GM18873 (cell line): ENCODE results near the gene RPS21.

Source experiments
- ATAC-seq: cut with Tn5 transposase; IDR thresholded peaks from one replicate; pipeline ENCODE4 v1.9.1; 2021; ENCODE audit warnings: mild to moderate bottlenecking, moderate library complexity, moderate number of reproducible peaks; ENCODE audit not compliant: unreplicated experiment, low FRiP score

The RPS21 gene

DNA sequence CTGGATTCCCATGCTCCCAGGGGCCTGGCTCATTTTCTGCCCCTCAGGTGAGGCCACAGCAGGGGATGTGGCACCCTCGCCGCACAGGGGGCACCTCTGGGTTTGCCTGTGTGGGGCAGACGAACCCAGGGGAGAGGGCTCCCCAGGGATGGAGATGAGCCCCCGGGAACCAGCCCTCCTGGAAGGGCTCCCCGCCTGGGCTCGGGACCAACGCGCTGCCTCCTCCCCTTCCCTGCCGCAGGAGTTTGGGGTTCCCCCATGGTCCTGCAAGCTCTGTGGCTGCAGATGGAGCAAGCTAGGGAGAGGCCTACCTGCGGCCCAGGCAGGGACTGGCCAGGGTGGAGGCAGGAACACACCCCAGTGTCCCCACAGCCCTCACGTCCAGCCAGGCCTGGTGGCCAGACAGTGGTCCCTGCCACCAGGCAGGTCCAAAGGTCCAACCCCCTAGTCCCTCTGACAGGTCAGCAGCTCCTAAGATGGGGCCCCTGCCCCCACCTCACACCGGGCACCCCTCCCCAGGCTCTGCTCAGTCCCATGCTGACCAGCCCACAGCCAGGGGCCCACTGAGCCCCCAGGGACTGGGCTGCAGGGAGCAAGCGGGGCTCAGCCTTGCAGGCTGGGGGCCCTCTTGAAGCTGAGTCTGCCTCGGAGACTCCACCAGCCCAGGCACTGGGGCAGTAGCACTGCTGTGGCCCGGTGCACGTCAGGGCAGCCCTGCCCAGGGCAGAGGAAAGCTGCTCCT, 33.4 kb upstream of the RPS21 start:
- no peak for ATAC-seq

DNA sequence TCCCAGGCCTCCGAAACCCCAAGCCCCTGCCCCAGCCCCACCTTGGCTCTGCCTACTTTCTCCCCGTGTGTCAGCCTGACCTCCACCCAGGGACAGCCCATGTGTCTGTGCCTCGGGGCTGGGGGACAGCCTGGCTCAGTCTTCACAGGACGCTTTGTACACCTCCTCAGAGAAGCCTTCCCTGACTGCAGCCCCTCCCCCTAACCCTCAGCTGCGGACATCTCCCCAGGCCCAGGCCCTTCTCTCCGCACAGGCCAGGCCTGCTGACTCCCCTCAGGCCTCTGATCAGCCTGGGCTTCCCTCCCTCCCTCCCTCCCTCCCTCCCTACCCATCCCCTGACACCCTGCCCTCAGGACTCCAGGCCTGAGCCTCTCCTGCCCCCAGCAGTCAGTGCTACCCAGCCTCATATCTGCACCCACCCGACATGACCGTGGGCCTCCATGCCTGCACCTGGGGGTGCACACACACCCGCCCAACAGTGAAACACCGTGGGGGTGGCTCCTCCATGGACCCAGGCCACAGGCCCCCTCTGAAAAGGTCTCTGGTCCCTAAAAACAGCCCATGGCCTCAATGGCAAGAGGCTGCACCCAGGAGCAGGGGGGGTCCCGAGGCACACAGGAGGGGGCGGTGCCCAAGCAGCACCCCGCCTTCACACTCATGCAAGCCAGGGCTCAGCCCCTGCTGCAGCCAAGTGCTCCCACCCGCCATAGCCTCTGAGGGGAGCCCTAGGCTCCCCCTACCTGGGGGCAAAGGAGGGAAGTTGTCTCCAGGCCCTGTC, 32.7 kb upstream of the RPS21 start:
- ATAC-seq, result no peak

DNA sequence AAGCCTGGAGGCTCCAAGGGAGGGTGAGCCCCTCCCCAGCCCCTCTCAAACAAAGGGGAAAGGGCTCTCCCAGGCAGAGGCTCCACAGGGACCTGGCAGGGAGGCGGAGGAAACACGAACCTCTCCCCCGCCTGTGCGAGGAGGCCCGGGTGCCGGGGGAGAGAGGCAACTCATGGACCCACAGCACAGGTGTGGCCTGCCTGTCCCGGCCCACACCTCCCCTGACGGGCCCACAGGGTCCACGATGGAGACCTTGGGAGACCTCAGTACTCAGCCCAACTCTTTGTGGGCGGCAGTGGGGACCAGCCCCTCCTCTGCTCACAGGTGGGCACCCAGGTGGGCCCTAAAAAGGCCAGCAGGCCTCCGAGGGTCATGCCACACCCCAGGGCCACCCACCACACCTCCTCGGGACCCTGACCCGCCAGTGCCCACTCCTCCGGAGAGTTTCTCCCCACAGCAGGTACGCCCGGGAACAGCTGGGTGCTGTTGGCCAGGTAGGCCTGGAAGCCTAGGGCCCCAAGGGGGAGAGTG, 32.0 kb upstream of the RPS21 start:
- no peak for ATAC-seq

DNA sequence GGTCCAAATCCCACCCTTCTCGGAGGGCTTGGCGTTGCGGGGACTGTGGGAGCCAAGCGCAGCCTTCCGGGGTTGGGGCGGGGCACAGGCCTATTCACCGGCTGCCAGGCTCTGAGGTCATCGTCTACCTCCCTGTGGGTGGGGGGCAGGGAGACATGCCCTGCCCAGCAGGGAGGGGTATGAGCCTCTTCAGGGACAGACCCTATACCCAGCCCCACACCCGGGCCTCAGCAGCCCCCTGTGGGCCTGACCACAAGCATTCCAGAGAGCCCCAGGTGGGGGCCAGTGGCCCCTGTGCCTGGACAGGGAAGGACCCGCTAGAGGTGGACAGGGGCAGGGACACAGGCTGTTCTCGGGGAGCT, 31.4 kb upstream of the RPS21 start:
- ATAC-seq, result no peak

DNA sequence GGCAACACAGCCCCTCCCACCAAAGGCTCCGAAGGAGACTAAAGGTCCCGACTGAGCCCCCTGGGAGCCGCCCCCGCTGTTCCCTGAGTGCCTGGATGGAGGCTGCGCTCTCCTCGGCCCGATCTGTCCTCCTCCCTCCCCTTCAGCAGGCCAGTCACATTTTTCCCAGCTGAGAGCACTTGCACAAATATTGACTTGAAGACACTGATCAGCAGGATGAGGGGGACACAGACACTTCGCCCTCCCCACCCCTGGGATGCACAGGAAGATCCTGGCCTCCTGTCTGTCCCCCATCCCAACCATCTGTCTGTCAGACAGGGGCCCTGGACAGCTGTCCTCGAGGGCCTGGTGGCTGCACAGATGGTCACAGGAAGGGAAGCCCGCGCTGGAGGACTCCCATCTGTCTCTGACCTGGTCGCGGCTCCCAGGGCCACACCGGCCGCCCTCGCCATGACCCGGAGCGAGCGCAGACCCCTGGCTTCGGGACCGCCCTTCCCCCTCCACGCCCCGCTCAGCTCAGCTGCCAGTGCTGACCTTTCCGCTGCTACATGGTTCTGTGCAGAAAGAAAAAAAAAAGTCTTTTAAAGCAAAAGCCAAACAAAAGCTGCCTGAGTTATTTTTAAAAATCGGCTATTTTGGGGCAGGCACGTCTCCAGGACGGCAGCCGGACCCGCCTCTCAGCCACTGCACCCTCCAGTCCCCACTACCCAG, 30.9 kb upstream of the RPS21 start:
- ATAC-seq, result no peak

DNA sequence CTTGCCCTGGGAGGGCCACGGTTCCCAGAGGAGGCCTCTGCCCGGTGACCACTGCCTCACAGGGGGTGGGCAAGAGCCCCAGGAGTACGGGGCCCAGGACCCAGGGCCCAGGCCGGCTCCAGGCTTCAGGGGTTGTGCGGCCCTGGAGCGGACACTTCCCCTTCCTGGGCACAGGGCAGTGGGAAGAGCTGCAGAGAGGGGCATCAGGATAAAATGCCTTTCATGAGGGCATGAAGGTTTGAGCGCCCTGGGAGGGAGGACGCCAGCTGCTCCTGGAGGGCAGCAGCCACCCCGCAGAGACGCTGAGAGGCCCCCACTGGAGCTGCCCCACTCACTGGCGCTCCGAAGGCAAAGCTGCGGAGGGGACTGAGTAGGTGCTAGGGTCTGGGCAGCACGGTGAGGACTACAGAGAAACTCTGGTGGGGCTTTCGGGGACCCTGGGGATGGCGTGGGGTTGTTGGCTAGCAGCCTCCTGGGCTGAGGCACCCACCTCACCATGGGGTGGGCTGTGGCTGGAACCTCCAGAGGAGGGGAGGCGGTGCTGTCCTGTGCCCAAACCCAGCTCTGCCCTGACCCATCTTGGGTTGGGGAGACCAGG, 30.2 kb upstream of the RPS21 start:
- ATAC-seq, result no peak

DNA sequence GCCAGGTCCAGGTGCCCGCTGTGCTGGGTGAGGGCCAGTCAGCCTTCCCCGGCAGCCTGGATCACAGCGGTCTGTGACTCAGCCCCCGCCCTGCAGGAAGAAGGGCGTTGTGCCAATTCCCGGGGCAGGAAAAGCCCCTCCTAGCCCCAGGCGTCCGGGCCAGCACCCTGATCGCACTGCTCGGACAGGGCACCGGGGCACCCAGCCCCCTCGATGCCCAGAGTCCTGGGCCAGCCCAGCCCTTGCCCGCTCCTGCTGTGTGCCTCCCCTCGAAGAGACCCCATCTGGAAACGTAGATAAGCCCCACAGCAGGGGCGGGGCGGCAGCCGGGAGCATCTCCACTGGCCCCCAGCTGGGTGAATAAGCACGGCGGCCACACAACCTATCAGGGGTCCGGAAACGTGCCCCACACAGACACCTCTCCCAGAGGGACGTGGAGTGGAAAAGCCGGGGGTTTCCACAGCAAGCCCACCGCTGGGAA, 29.7 kb upstream of the RPS21 start:
- no peak for ATAC-seq

DNA sequence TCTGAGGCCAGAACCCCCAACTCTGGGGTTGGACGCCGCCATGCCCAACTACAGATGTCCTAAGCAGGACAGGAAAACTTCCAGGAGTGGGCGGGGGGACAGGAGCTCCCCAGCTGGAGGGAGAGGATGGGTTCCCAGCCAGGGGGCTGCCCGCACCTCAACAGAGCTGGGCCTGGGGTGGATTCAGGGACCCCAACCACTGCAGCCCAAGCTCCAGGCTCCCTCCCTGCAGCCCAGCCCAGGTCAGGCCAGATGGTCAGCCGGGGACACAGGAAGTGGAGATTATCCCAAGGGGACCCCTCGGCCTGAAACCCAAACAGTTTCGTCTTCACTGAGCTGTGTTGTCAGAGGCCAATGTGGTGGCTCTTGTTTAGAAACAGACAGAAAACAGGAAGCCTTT, 29.2 kb upstream of the RPS21 start:
- no peak for ATAC-seq

DNA sequence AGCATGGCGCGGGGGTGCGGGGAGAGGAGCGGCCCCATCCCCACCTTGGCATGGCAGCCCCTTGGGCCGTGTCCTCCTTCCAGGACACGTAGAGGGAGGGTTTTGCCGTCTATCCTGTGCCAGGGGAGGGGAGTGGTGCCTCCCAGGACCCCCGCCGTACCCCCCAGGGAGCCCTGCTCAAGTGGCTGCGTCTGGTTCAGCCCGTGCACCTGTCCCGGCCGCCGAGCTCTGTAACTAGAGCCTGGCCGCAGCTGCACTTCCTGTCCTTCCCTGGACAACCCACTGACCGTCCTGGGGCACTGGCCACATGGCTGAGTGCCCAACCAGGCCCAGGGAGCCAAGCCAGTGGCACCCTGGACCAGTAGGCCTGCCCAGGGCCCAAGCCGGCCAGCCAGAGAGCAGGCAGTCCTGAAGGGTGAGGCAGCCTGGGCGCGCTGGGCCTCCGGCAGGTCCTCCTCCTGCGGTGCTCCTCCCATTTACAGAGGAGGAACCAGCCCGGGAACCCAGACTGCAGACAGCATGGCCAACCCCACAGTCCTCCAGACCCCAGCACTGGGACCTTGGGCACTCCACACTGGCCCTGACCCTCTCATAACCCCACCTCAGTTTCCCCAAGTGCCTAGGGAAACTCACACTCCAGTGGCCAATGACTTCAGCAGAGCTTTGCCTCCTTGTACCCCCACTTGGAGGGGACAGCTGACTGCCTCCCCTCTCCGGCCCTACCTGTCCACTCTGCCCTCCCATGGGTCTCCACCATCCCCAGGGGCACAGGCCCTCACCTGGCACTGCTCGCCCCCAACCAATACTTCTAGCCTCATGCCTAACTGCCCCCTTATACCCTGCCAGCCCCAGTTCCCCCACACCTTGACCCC, 28.5 kb upstream of the RPS21 start:
- ATAC-seq, result no peak

DNA sequence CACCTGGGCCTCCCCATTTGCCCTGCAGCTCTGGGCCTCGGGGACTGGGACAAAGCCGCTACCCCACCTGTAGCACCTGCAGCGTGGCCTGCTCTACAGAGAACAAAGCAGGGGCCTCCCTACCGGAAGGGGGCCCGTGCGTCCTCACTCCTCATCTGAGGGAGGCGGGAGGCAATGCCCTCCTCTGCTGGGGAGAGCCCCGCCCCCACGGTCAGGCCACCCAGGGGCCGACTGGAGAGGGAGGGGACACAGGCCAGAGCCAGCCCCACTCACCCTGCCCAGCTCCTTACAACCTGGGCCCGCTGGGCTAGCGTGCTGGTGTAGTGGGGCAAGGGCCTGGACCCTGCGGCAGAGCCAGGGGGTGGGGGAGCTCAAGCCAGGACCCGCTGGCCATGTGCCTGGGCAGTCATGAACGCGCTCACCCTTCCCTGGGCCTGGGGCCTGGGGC, 27.8 kb upstream of the RPS21 start:
- ATAC-seq, result no peak

DNA sequence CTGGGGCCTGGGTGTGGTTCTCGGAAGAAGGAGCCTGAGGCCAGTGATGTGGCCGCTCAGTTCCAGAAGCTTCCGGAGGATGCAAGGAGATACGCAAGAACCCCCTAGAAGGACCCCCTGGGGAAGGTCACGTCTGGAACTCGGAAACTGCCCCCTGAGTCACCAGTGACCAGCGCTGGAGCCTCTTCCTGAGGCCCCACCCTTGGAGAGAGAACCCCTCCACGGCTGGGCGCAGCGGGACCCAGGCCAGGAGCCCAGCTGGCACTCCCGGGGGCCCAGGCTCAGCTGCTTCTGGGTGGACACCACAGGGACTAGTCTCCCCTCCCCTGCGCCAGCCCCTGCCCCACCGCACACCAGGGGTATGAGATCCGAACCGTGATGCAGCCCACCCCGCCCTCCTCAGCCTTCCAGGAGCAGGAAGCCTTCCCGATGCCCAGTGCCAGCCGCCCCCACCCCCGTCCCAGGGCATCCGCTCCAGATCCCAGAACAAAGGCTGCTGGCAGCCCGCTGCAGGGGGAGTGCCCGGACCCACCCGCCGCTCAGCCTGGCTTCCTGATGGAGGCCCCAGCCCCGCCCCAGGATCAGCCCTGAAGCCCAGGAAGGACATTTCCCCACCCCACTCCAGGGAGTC, 27.3 kb upstream of the RPS21 start:
- ATAC-seq, result no peak

DNA sequence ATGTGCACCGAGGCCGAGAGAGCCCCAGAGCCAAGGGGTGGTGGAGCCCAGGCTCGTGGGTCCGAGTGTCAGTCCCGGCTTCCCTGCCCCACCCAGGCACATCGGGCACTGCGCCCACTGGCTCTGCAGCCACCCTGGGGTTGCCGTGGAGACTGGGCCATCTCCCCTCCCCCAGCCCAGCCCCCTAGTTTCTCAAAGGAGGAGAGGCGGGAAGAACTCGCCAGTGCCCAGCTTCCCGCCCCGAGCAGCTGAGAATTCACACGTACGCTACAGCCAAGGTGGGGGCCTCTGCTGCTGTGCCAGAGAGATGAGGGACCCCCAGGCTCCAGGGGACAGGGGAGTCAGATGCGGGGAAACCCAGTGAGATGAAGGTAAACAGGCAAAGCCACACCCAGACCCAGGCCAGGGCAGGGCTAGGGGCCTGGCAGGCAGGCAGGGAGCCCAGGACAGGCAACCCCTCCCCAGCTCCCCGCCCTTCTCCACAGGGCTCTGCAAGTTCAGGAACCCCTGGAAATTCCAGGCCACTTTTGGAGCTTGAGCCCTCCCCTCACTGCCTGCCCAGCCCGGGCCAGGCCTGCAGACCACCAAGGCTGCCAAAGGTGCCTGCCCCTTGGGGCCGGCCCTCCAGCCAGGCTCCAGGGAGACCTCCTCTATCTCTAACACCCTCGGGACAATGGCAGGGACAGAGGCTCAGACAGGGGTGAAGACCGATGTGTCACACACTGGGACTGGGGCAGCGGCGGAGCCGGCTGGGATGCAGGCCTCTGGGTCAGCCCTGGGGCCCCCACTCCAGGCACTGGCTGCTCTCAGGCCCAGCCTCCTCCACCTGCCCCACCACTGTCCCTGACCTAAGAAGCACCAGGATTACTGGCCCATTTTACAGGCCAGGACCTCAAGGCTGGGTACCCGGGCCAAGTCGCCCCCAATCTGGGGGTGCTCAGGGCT, 25.8 kb upstream of the RPS21 start:
- ATAC-seq, result no peak

DNA sequence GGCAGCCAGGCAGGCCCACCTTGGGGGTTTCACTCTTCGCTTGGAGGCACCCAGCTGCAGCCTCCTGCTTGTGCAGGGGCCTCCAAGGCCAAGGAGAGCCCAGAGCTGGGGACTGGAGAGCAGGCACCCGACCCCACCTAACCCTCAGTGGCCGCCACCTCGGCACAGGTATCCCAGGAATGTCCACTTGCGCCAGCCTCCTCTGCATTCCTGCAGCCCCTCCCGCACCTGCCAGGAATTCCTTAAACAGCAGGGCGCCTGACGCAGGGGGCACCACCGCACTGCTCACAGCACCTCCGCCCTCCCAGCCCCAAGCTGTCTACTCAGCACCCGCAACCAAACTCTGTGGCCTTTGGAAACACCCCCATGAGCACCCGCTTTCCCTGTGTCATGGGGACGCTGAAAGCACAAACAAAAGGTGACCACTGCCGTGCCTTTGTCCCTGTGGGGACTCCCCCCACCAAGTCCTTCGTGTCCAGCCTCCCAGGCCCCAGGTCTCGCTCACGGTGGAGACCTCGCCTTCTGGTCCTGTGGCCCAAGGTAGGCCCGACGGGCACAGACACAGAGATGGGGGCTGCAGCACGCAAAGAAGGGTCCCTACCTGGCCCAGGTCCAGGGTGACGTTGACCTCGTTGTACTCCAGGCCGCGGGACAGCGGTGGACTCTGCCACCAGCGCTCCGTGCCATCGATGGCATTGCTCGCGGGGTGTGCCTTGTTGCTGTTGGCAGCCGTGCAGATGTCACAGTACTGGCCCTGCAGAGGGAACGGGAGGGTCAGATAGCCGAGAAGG, 24.9 kb upstream of the RPS21 start:
- no peak for ATAC-seq

DNA sequence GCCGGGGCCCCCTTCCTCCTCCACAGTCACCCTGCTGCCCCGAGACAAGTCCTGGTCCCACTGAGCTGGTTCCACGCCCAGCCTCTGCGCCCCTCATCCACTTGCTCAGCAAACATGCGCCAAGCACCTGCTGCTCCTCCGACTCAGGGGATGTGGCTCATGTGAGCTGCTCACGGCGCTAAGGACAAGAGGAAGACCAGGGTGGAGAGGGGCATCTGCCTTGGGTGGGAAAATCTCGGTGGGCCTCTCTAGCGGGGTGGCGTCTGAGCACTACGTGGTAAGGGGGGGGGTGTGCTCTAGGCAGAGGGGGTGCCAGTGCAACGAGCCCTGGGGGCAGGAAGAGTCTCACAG, 24.3 kb upstream of the RPS21 start:
- no peak for ATAC-seq

DNA sequence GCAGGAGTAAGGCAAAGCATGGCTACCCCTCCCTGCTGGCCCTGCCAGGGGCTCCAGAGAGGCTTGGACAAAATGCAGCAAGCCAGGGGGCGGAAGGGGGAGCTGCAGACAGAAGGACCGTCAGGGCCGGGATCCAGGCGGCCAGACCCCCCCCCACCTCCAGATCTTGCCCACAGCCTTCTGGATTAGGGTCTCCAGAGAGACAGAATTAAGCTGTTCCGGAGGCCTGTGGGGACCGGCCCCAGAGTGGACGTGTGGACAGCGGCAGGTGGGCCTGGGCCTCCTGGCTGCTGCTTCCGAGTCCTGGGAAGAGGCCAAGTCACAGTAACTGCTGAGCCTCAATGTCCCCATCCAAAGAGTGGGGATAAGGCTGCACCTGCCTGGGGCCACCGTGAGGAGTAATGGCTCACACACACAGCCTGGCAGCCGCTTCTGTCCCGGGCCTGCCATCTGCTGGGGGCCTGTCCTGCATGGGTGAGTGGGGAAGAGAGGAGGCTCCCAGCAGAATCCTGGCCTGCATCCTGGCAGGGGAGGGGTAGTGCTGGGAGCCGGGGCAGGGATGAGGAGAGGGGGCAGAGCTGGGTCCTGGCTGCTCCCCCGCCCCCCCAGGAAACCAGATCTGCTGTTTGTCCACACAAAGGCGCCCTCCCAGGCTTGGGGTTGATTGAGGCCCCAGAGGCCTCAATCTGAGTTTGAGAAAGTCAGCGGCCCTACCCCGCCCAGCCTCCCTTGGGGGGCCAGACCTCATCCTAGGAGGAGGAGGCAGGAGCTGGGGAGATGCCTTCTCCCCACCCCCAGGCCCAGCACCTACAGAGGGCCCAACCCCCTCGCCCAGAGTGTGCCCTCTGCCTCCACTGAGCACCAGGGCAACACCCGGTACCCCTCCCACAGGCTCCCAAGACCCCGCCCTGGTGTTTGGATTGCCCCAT, 23.6 kb upstream of the RPS21 start:
- ATAC-seq, result no peak
